Measurements from ENCODE around the gene PAQR8. TPM values are rescaled to one million over a fixed set of nuclear protein-coding genes. Genes with fewer than 3 reads are reported as not detected.

The PAQR8 gene
- polyA plus RNA-seq, 1 donor from 2014 or later, result 1.8 TPM

GRCh38 chr6:52361414-52361944 is 472 bp upstream of the PAQR8 start:
- Histone ChIP-seq H3K36me3 (ENCODE audit: insufficient read depth, low read length) (no peaks in the 10 kb centered on the region), H3K27me3 (ENCODE audit: insufficient read depth, low read depth, low read length) (peaks cover 14% of the 10 kb centered on the region), H3K4me2 (ENCODE audit: low read length) (no peak overlapping the region), H3K9me2 (ENCODE audit: insufficient read depth, low read length) (no peaks in the 10 kb centered on the region), H3K79me2 (replicated peaks; ENCODE audit: insufficient read depth, low read length) (no peaks in the 10 kb centered on the region), H3K4me3 (ENCODE audit: low read length) (peak overlapping the region; percentile 82), H3K9me3 (ENCODE audit: low read length) (no peaks in the 10 kb centered on the region), H3K9ac (ENCODE audit: low read length) (peak overlapping the region; percentile 60), H2AFZ (ENCODE audit: low read depth, low read length) (no peak overlapping the region), H4K20me1 (ENCODE audit: insufficient read depth) (no peaks in the 10 kb centered on the region), H3F3A (ENCODE audit: insufficient read depth, low read length, poor library complexity, severe bottlenecking) (no peaks in the 10 kb centered on the region), H3K27ac (ENCODE audit: low read length) (no peak overlapping the region)
- TF ChIP-seq CTCF (IDR thresholded peaks at IDR 0.05; ENCODE audit: poor library complexity, severe bottlenecking) (no peak), POLR2AphosphoS5 (IDR thresholded peaks at IDR 0.05) (no peak), EZH2 (IDR thresholded peaks at IDR 0.05; ENCODE audit: borderline replicate concordance, insufficient read depth, low read length, poor library complexity, severe bottlenecking) (no peak), TAF1 (IDR thresholded peaks at IDR 0.05; ENCODE audit: low read depth) (no peak), MXI1 (conservative IDR thresholded peaks at IDR 0.05; ENCODE audit: poor library complexity, severe bottlenecking) (no peak), REST (IDR thresholded peaks at IDR 0.05; ENCODE audit: borderline replicate concordance) (no peak), SMC3 (conservative IDR thresholded peaks at IDR 0.05; ENCODE audit: poor library complexity) (no peak), EP300 (conservative IDR thresholded peaks at IDR 0.05; ENCODE audit: poor library complexity, severe bottlenecking) (no peak), RAD21 (conservative IDR thresholded peaks at IDR 0.05) (no peak)

GRCh38 chr6:52362443-52363227 is 684 bp downstream of the PAQR8 start:
- no peaks in the 10 kb centered on the region for H4K20me1 ChIP-seq (ENCODE audit: insufficient read depth)
- H3K9me3 ChIP-seq (ENCODE audit: low read length), result no peaks in the 10 kb centered on the region
- peak overlapping the region; percentile 60 for H3K9ac ChIP-seq (ENCODE audit: low read length)
- no peak for TF ChIP-seq POLR2AphosphoS5 (IDR thresholded peaks at IDR 0.05)
- TF ChIP-seq CTCF (IDR thresholded peaks at IDR 0.05; ENCODE audit: poor library complexity, severe bottlenecking), result no peak
- TF ChIP-seq REST (IDR thresholded peaks at IDR 0.05; ENCODE audit: borderline replicate concordance), result no peak
- TF ChIP-seq EZH2 (IDR thresholded peaks at IDR 0.05; ENCODE audit: borderline replicate concordance, insufficient read depth, low read length, poor library complexity, severe bottlenecking), result no peak
- TF ChIP-seq TAF1 (IDR thresholded peaks at IDR 0.05; ENCODE audit: low read depth), result no peak
- TF ChIP-seq MXI1 (conservative IDR thresholded peaks at IDR 0.05; ENCODE audit: poor library complexity, severe bottlenecking), result peak; percentile 38
- TF ChIP-seq EP300 (conservative IDR thresholded peaks at IDR 0.05; ENCODE audit: poor library complexity, severe bottlenecking), result no peak
- no peaks in the 10 kb centered on the region for H3K79me2 ChIP-seq (replicated peaks; ENCODE audit: insufficient read depth, low read length)
- H2AFZ ChIP-seq (ENCODE audit: low read depth, low read length), result peak overlapping the region; percentile 78
- peaks cover 14% of the 10 kb centered on the region for H3K27me3 ChIP-seq (ENCODE audit: insufficient read depth, low read depth, low read length)
- peak overlapping the region; percentile 82 for H3K4me3 ChIP-seq (ENCODE audit: low read length)
- no peaks in the 10 kb centered on the region for H3K9me2 ChIP-seq (ENCODE audit: insufficient read depth, low read length)
- H3F3A ChIP-seq (ENCODE audit: insufficient read depth, low read length, poor library complexity, severe bottlenecking), result no peaks in the 10 kb centered on the region
- no peaks in the 10 kb centered on the region for H3K36me3 ChIP-seq (ENCODE audit: insufficient read depth, low read length)
- no peak overlapping the region for H3K27ac ChIP-seq (ENCODE audit: low read length)
- H3K4me2 ChIP-seq (ENCODE audit: low read length), result peak overlapping the region; percentile 88
